AG04450 (cell line): ENCODE data around the gene HSF4. TPM values are rescaled to one million over a fixed set of nuclear protein-coding genes. Genes with fewer than 3 reads are reported as not detected.

Experiments
- CTCF ChIA-PET: fragments of 300-600, 350-600 bp; formaldehyde crosslinking; extraction: SDS; loops from one replicate; lab custom pipeline; 2022; ENCODE audit warnings: antibody characterized with exemption, inconsistent platforms; lab: Charles Lee
- POLR2A ChIA-PET: fragments of 350-600 bp; formaldehyde crosslinking; extraction: SDS; loops from one replicate; lab custom pipeline; 2021; ENCODE audit warnings: antibody characterized with exemption, inconsistent platforms; lab: Yijun Ruan, JAX
- DNase-seq: peaks from one replicate; pipeline ENCODE4 v3.0.0-alpha.2; 2011; ENCODE audit warnings: low read depth, low spot score
- H3K27ac ChIP-seq: one replicate; pipeline ENCODE4 v1.5.1; 2012; ENCODE audit warnings: low read depth, low read length, control low read depth
- H3K27me3 ChIP-seq: one replicate; pipeline ENCODE4 v1.6.0; 2012; ENCODE audit warnings: low read length; ENCODE audit not compliant: control insufficient read depth, insufficient read depth
- H3K4me3 ChIP-seq: 2 replicates; pipeline ENCODE4 v1.5.1; 2011; ENCODE audit warnings: mild to moderate bottlenecking, low read depth, low read length, control low read depth
- H3K9me3 ChIP-seq: 2 replicates; pipeline ENCODE4 v1.5.1; 2012; ENCODE audit warnings: low read length; ENCODE audit not compliant: control insufficient read depth, insufficient read depth
- polyA plus RNA-seq: library from polyadenylated mRNA; depleted of rRNA; stranded (reverse); fragments of >200 nt; gene quantifications from 2 replicates; pipeline ENCODE4 v1.2.3, GENCODE V29; 2011
- TF ChIP-seq, protein P1 (sequence below): IDR thresholded peaks from 2 replicates; pipeline ENCODE4 v1.5.1; 2011; ENCODE audit warnings: low read depth, low read length, control low read depth, inconsistent platforms

Gene HSF4
- polyA plus RNA-seq, 1 experiment = 0.82 TPM

DNA sequence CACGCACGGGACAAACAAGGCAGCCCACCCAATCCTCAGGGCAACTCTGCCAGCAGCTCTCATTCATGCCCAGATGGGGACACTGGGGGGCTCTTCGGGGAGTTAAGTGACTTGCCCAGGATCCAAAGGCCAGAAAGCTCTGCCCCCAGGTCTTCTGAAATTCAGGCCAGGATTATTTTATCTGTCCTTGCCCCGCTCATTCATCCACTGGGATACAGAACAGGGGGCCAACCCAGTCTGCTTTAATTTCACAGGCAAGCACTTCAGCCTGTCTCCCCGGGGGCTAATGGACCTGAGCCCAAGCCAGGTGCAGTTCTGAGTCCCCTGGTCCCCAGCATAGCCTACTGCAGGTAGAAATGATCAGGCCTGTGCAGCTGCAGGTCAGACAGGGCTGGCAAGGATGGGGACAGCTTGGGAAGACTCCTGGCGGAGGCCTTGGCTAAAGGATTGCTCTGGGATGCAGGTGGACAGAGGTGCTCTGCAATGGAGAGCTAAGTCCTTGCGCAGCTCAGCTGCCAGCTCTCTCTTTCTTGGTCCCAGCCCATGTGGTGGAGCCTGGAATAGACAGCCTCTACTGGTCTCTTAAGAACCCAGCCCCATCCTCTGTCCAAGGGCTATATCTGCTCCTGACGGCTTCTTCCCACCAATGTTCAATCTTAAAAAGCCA is 13.0 kb upstream of the HSF4 start:
- POLR2A ChIA-PET = interaction anchor here (0.5 to 1.9 kb wide), 10 partner anchors 8 to 259 kb away, joined by 3 to 13 read pairs (median 5); partner anchors contain the start of genes FBXL8 and TRADD
- DNase-seq = no peak
- peaks cover 12% of the 10 kb centered on the region for H3K27me3 ChIP-seq
- no peak overlapping the region for H3K27ac ChIP-seq
- TF ChIP-seq, protein P1, sequence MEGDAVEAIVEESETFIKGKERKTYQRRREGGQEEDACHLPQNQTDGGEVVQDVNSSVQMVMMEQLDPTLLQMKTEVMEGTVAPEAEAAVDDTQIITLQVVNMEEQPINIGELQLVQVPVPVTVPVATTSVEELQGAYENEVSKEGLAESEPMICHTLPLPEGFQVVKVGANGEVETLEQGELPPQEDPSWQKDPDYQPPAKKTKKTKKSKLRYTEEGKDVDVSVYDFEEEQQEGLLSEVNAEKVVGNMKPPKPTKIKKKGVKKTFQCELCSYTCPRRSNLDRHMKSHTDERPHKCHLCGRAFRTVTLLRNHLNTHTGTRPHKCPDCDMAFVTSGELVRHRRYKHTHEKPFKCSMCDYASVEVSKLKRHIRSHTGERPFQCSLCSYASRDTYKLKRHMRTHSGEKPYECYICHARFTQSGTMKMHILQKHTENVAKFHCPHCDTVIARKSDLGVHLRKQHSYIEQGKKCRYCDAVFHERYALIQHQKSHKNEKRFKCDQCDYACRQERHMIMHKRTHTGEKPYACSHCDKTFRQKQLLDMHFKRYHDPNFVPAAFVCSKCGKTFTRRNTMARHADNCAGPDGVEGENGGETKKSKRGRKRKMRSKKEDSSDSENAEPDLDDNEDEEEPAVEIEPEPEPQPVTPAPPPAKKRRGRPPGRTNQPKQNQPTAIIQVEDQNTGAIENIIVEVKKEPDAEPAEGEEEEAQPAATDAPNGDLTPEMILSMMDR = no peak
- CTCF ChIA-PET = interaction anchor here (0.7 to 2.2 kb wide), 9 partner anchors 9 to 191 kb away, joined by 3 to 9 read pairs (median 3); partner anchors contain the start of genes CES3, FBXL8, NOL3 and TRADD
- peak overlapping the region; percentile 63; the same call in 1 of the 2 replicates for H3K4me3 ChIP-seq
- peaks cover 11% of the 10 kb centered on the region for H3K9me3 ChIP-seq

DNA sequence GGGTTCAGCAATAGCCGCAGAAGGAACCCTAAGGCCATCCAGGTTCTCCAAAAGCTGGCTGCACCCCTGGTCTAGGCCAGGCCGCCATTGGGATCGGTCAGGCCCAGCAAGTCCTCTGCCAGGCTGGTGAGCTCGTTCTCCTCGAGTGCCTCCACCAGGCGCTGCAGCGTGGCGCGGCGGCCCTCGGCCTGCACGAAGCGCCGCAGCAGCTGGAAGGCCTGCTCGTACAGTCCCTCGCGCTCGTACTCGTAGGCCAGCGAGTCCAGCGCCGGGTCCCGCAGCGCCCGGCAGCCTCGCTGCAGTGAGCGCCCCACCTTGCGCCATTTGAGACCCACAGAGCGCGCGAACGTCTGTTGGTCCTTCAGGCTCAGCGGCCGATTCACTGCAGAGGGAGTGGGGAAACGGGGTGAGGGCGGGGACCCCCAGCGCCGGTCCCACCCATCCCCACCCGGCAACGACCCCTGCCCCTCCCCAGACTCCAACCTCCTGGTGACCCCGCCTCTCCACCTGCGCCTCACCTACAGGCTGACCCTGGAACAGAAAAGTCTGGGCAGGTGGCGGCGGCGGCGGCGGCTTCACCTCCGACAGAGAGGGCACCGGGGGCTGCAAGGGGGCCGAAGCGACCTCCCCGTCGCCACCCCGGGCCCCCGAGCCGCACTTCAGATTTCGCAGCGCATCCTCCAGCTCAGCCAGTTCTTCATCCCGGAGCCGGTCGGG is 9.8 kb upstream of the HSF4 start:
- Histone ChIP-seq H3K4me3 (peak overlapping the region; percentile 20), H3K27ac (no peak overlapping the region), H3K9me3 (peaks cover 10% of the 10 kb centered on the region; the same call in 1 of the 2 replicates), H3K27me3 (peaks cover 15% of the 10 kb centered on the region)
- no peak for DNase-seq
- POLR2A ChIA-PET = interaction anchor here (1.0 to 1.5 kb wide), 5 partner anchors 22 to 201 kb away, joined by 3 to 4 read pairs (median 3); no protein-coding TSS in a partner anchor
- CTCF ChIA-PET = interaction anchor here (0.5 to 3.5 kb wide), 53 partner anchors 9 to 286 kb away, joined by 3 to 62 read pairs (median 6); partner anchors contain the start of genes CES3, CES4A and MATCAP1
- TF ChIP-seq, protein P1 = no peak

DNA sequence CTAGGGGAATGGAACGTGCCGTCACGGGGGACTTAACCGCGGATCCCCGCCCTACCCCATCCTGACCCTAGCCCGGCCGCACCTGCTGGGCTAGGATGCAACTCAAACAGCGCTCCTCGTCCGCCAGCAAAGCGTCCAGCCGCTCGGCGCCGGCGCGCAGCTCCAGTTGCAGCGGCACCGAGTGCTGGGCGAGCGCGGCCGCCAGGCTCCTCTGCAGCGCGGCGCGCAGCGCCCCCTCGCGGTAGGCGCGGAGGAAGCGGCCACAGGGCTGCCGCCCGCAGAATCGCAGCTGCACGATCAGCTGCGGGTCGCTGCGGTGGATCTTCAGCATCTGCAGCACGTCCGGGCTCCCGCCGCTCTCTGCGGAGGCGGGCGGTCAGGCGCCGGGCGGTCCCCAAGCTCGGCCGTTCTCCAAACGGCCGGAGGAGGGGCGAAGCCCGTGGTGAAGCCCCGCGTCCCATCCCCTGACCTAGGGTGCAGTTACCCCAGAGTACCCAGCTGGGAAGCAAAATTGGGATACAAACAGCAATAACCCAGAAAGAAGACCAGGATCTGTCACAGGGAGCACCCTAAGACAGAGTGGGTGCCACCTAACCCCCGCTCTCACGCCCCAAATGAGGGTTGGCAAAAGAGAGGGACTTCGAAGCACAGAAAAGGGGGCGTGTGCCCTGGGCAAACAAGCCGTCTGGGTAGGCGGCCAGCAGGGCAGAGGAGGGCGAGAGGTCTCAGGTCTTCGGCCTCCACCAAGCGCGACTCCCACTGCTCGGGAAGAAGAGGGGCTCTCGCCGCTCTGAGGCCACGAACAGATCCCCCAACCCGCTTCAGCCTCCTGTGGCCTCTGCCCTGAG is 9.0 kb upstream of the HSF4 start:
- Histone ChIP-seq H3K4me3 (peak overlapping the region; percentile 20), H3K9me3 (peaks cover 10% of the 10 kb centered on the region; the same call in 1 of the 2 replicates), H3K27ac (no peak overlapping the region), H3K27me3 (peaks cover 15% of the 10 kb centered on the region)
- TF ChIP-seq, protein P1 = peak; percentile 78
- CTCF ChIA-PET = interaction anchor here (0.5 to 3.5 kb wide), 55 partner anchors 8 to 287 kb away, joined by 3 to 62 read pairs (median 5); partner anchors contain the start of genes CES3, CES4A and MATCAP1
- POLR2A ChIA-PET = interaction anchor here (1.0 to 1.5 kb wide), 5 partner anchors 21 to 202 kb away, joined by 3 to 4 read pairs (median 3); no protein-coding TSS in a partner anchor
- DNase-seq = peak; percentile 33

DNA sequence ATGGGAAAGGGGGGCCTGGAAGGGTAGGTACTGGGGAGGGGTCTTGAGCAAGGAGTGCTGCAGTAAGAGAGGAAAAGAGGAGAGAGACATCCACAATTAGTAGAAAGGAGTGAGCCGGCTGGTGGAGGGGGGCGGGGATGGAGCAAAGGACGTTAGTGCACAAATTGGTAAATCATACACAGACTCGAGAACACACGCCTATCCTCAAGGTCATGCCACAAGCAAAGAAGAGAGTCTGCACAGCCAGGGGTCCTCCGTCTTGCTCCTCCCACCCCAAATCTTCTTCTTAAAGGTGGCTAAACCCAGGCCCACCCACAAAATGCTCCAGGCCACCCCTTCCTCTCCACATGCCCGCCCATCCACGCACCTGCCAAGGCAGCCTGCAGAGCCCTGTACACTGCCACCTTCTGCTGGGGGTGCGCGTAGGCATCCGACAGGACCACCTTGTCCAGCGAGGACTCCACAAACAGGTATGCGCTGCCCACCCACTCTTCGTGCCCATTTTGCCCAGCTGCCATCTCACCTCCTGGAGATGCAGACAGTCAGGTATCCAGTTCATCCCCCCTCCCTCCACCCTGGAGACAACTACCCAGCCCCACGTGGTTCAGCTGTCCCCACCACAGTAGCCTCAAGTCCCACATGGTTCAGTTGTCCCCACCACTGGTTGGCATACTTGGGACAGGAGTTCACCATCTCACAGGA is 8.3 kb upstream of the HSF4 start:
- Histone ChIP-seq H3K4me3 (no peak overlapping the region), H3K9me3 (peaks cover 12% of the 10 kb centered on the region; the same call in 1 of the 2 replicates), H3K27me3 (peaks cover 15% of the 10 kb centered on the region), H3K27ac (no peak overlapping the region)
- ChIA-PET CTCF (interaction anchor here (0.5 to 3.5 kb wide), 22 partner anchors 7 to 266 kb away, joined by 3 to 62 read pairs (median 9); partner anchors contain the start of genes CES3 and CES4A), POLR2A (no interaction called here)
- no peak for DNase-seq
- TF ChIP-seq, protein P1 = no peak
